GM12878 (cell line): Measurements from ENCODE around the gene CBLN1. TPM values are rescaled to one million over a fixed set of nuclear protein-coding genes. Genes with fewer than 3 reads are reported as not detected.

ENCODE experiments used
- ATAC-seq: fragments of 200-7000 bp; cut with Tn5 transposase; 3 replicates; pipeline ENCODE4 v1.9.1; 2020; ENCODE audit warnings: mild to moderate bottlenecking, moderate library complexity
- BruUV-seq: library from RNA; stranded (reverse); fragments of 400-500 nt; replicated peaks from 2 replicates; lab custom pipeline; 2021; lab: Mats Ljungman, UMichigan
- CTCF ChIA-PET: fragments of 300-600 bp; sonication (Branson Sonifier 250); formaldehyde crosslinking; extraction: SDS; loops from one replicate; lab custom pipeline; 2021; ENCODE audit warnings: inconsistent platforms; lab: Yijun Ruan, JAX
- POLR2A ChIA-PET: fragments of 350-600 bp; formaldehyde crosslinking; extraction: SDS; loops from one replicate; lab custom pipeline; 2021; ENCODE audit warnings: inconsistent platforms; lab: Charles Lee
- RAD21 ChIA-PET: fragments of 300-600 bp; sonication (Branson Sonifier 250); formaldehyde crosslinking; loops from one replicate; lab custom pipeline; 2023; ENCODE audit warnings: antibody characterized with exemption; ENCODE audit not compliant: unreplicated experiment; lab: Charles Lee
- SMC1A ChIA-PET: fragments of 300-600 bp; sonication (Branson Sonifier 250); formaldehyde crosslinking; loops from one replicate; lab custom pipeline; 2023; ENCODE audit not compliant: unreplicated experiment, uncharacterized antibody; lab: Charles Lee
- DNase-seq: peaks from one replicate; pipeline ENCODE4 v3.0.0-alpha.2; 2011; ENCODE audit warnings: low read depth, low spot score
- FAIRE-seq: peaks from 3 replicates; lab custom pipeline; 2011; peaks lifted over from hg19 to GRCh38; lab: Jason Lieb, UNC
- H2AFZ ChIP-seq: 2 replicates; pipeline ENCODE4 v1.6.0; 2011; ENCODE audit warnings: low read depth, low read length, control low read depth; ENCODE audit not compliant: control insufficient read depth
- H3K27ac ChIP-seq: 2 replicates; pipeline ENCODE4 v1.5.1; 2011; ENCODE audit warnings: control low read depth; ENCODE audit not compliant: control insufficient read depth, insufficient read depth
- H3K27me3 ChIP-seq, 2 experiments: replicated peaks in 1 of 2; 2 replicates each; pipeline versions ENCODE4 v1.6.0 to v1.6.1; 2011; ENCODE audit warnings: low read length in 1 of 2; ENCODE audit not compliant: control insufficient read depth in 2 of 2, insufficient read depth in 2 of 2
- H3K36me3 ChIP-seq, 2 experiments: 2 replicates each; pipeline ENCODE4 v1.5.1; 2011; ENCODE audit warnings: low read length in 1 of 2; ENCODE audit not compliant: control insufficient read depth in 2 of 2, insufficient read depth in 2 of 2
- H3K4me1 ChIP-seq: 2 replicates; pipeline ENCODE4 v1.6.1; 2011; ENCODE audit warnings: mild to moderate bottlenecking, low read length, moderate library complexity, mixed read lengths; ENCODE audit not compliant: control insufficient read depth, insufficient read depth
- H3K4me2 ChIP-seq: 2 replicates; pipeline ENCODE4 v1.6.0; 2011; ENCODE audit warnings: control low read depth; ENCODE audit not compliant: control insufficient read depth, insufficient read depth
- H3K4me3 ChIP-seq: fragments of 200-600 bp; sonication (generic); 2 replicates; pipeline ENCODE4 v1.5.1; 2016
- H3K79me2 ChIP-seq: 2 replicates; pipeline ENCODE4 v1.6.0; 2011; ENCODE audit warnings: low read length; ENCODE audit not compliant: control insufficient read depth, insufficient read depth
- H3K9ac ChIP-seq: 2 replicates; pipeline ENCODE4 v1.8.0; 2011; ENCODE audit warnings: low read length, control low read depth, mixed read lengths; ENCODE audit not compliant: control insufficient read depth, insufficient read depth
- H3K9me3 ChIP-seq: replicated peaks from 3 replicates; pipeline ENCODE4 v1.5.1; 2011; ENCODE audit warnings: mild to moderate bottlenecking, low read length; ENCODE audit not compliant: control insufficient read depth, insufficient read depth
- H4K20me1 ChIP-seq: 2 replicates; pipeline ENCODE4 v1.6.0; 2011; ENCODE audit not compliant: control insufficient read depth, insufficient read depth
- CUX1 ChIP-seq: IDR thresholded peaks from 2 replicates; pipeline ENCODE4 v1.6.1; 2012; ENCODE audit warnings: improper control_type of control experiment, low read depth, low read length; ENCODE audit not compliant: insufficient replicate concordance
- E2F8 ChIP-seq: fragments of 450-650 bp; IDR thresholded peaks from 2 replicates; pipeline ENCODE4 v1.6.1; 2018; ENCODE audit warnings: mild to moderate bottlenecking, low read depth, moderate library complexity; ENCODE audit not compliant: partially characterized antibody
- JUND ChIP-seq: IDR thresholded peaks from 2 replicates; pipeline ENCODE4 v1.6.1; 2012; ENCODE audit warnings: low read depth, mild to moderate bottlenecking, low read length, improper control_type of control experiment, moderate library complexity
- MXI1 ChIP-seq: fragments of 150-350 bp; IDR thresholded peaks from 2 replicates; pipeline ENCODE4 v1.6.1; 2011; ENCODE audit warnings: low read depth, mild to moderate bottlenecking, inconsistent platforms, low read length, improper control_type of control experiment
- STAT1 ChIP-seq: fragments of 450-650 bp; conservative IDR thresholded peaks from 2 replicates; pipeline ENCODE4 v1.6.1; 2014; ENCODE audit warnings: antibody characterized with exemption, mild to moderate bottlenecking
- WGBS: methylation state at CpG from one replicate; pipeline ENCODE4 v1.1.6; 2016; ENCODE audit warnings: low lambda C conversion rate; ENCODE audit not compliant: insufficient replicate concordance, insufficient coverage; ENCODE audit errors: missing lambda C conversion rate; 5-methylcytosine and 5-hydroxymethylcytosine counted together
- in situ Hi-C: fragments of 300-500 bp; cut with MboI; formaldehyde crosslinking; loops from 9 replicates; pipeline ENCODE4 v1.14.3; 2018; ENCODE audit warnings: mixed read lengths
- intact Hi-C: fragments of 100-400 bp; cut with micrococcal nuclease; formaldehyde crosslinking; loops from one replicate; pipeline ENCODE4 v1.14.2; 2022; ENCODE audit not compliant: unreplicated experiment
- polyA plus RNA-seq, 11 experiments: library from polyadenylated mRNA; depleted of rRNA in 4 of 11; unstranded in 6 of 11; stranded (reverse) in 5 of 11; fragments of >200 nt; fragmentation: Nextera tagmentation in 4 of 11; fragmentation: Illumina TruSeq in 1 of 11; extraction: Ambion mirVana in 4 of 11; extraction: Trizol in 1 of 11; gene quantifications; 1 replicate in 1 of 11; 2 replicates in 10 of 11; pipeline versions ENCODE4 v1.2.1 to v1.2.3, GENCODE V29; 2011 to 2016; ENCODE audit warnings: inconsistent platforms in 2 of 11, missing spikeins in 2 of 11, low read depth in 1 of 11
- total RNA-seq, 4 experiments: library from RNA; depleted of rRNA in 3 of 4; stranded (reverse); fragments of >200 nt in 3 of 4; fragmentation: Illumina TruSeq in 1 of 4; extraction: Trizol in 1 of 4; gene quantifications; 2 replicates each; pipeline versions ENCODE4 v1.2.1 to v1.2.3, GENCODE V29; 2013 to 2021
- TF ChIP-seq, protein P1 (sequence below): fragments of 450-650 bp; IDR thresholded peaks from 2 replicates; pipeline ENCODE4 v1.6.1; 2016; ENCODE audit warnings: mild to moderate bottlenecking

CBLN1 gene
- total and polyA plus RNA-seq, 10 of the 15 experiments (the other 5 are each of a cell fraction or from before 2014, with no cell fraction given): not detected

- BruUV-seq: no TSS peak
- Histone ChIP-seq H3K4me1 (no peaks in the 10 kb centered on the region), H3K4me2 (peak overlapping the region; percentile 60; the same call in 1 of the 2 replicates), H3K36me3 (no peaks in the 10 kb centered on the region), H3K27ac (no peak overlapping the region), H2AFZ (no peak overlapping the region), H4K20me1 (no peaks in the 10 kb centered on the region), H3K4me3 (no peak overlapping the region), H3K79me2 (no peaks in the 10 kb centered on the region), H3K9me3 (no peaks in the 10 kb centered on the region; the same call in 2 of the 3 replicates), H3K9ac (no peak overlapping the region), H3K27me3 (peaks cover 12 to 15% of the 10 kb centered on the region in 2 experiments)
- in situ Hi-C loops (no loop called here), intact Hi-C loops (no loop called here)
- ChIA-PET SMC1A (no interaction called here), RAD21 (no interaction called here), CTCF (no interaction called here), POLR2A (no interaction called here)
- 60% methylated on average over 47 of the region's 49 CpGs for whole genome bisulfite sequencing
- FAIRE-seq (no peak), ATAC-seq (no peak), DNase-seq (no peak)
- no peak for TF ChIP-seq E2F8
- TF ChIP-seq CUX1: no peak
- TF ChIP-seq STAT1: no peak
- TF ChIP-seq JUND: no peak
- TF ChIP-seq, protein P1, sequence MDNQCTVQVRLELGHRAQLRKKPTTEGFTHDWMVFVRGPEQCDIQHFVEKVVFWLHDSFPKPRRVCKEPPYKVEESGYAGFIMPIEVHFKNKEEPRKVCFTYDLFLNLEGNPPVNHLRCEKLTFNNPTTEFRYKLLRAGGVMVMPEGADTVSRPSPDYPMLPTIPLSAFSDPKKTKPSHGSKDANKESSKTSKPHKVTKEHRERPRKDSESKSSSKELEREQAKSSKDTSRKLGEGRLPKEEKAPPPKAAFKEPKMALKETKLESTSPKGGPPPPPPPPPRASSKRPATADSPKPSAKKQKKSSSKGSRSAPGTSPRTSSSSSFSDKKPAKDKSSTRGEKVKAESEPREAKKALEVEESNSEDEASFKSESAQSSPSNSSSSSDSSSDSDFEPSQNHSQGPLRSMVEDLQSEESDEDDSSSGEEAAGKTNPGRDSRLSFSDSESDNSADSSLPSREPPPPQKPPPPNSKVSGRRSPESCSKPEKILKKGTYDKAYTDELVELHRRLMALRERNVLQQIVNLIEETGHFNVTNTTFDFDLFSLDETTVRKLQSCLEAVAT: no peak
- no peak for TF ChIP-seq MXI1
Observed at GRCh38 chr16:49282690-49283375, 1.2 kb upstream of the CBLN1 start.
